ENCODE results near the gene C13orf46. TPM values are rescaled to one million over a fixed set of nuclear protein-coding genes. Genes with fewer than 3 reads are reported as not detected.
A peak's percentile ranks its signal among the peaks of the same experiment; 100 is the strongest.

The C13orf46 gene
- total and polyA plus RNA-seq, 4 experiments from 2014 or later: 1.5 to 14.2 (median 13.9) TPM; not detected in 1

- ChIA-PET CTCF (ENCODE audit: partially characterized antibody) (no interaction called here), POLR2A (ENCODE audit: partially characterized antibody) (no interaction called here)
- Mint-ChIP-seq H3K36me3 (no peaks in the 10 kb centered on the region), H3K4me3 (no peak overlapping the region), H3K9me3 (peaks cover 0 to 15% (median 3%) of the 10 kb centered on the region in 8 donors), H3K27me3 (peaks cover 0 to 6% of the 10 kb centered on the region in 2 donors), H3K4me1 (peaks cover 2 to 8% (median 7%) of the 10 kb centered on the region in 4 donors), H3K27ac (peak overlapping the region in 1 of 7 donors; percentile 47)
- Histone ChIP-seq H3K4me1 (ENCODE audit: insufficient read depth, low read length) (peaks cover 10% of the 10 kb centered on the region), H3K9me3 (ENCODE audit: control insufficient read depth in 1 of 2, low read length in 2 of 2) (no peaks in the 10 kb centered on the region), H3K36me3 (ENCODE audit: insufficient read depth, low read length) (no peaks in the 10 kb centered on the region), H3K27ac (ENCODE audit: low read depth, low read length) (no peak overlapping the region), H3K4me3 (ENCODE audit: low read length in 2 of 2) (no peak overlapping the region), H3K27me3 (ENCODE audit: insufficient read depth, low read length) (no peaks in the 10 kb centered on the region)
- peak in 1 of 5 donors; percentile 22 for DNase-seq
- intact Hi-C loops (cut with micrococcal nuclease): no loop called here
Measured at GRCh38 chr13:113935001-113935844, 38.7 kb downstream of the C13orf46 start.

GRCh38 chr13:113934576-113934975, 39.3 kb downstream of the C13orf46 start:
- peaks cover 10% of the 10 kb centered on the region for H3K4me1 ChIP-seq (ENCODE audit: insufficient read depth, low read length)
- Mint-ChIP-seq H3K4me1 (peaks cover 2 to 8% (median 7%) of the 10 kb centered on the region in 4 donors), H3K27ac (no peak overlapping the region), H3K36me3 (no peaks in the 10 kb centered on the region), H3K4me3 (no peak overlapping the region), H3K27me3 (peaks cover 0 to 6% of the 10 kb centered on the region in 2 donors), H3K9me3 (peaks cover 0 to 15% (median 3%) of the 10 kb centered on the region in 8 donors)
- peak in 1 of 5 donors; percentile 33 for DNase-seq
- ChIA-PET POLR2A (ENCODE audit: partially characterized antibody) (no interaction called here), CTCF (ENCODE audit: partially characterized antibody) (no interaction called here)
- H3K27ac ChIP-seq (ENCODE audit: low read depth, low read length): no peak overlapping the region
- no peaks in the 10 kb centered on the region for H3K9me3 ChIP-seq (ENCODE audit: control insufficient read depth in 1 of 2, low read length in 2 of 2)
- no peak overlapping the region for H3K4me3 ChIP-seq (ENCODE audit: low read length in 2 of 2)
- no peaks in the 10 kb centered on the region for H3K36me3 ChIP-seq (ENCODE audit: insufficient read depth, low read length)
- H3K27me3 ChIP-seq (ENCODE audit: insufficient read depth, low read length): no peaks in the 10 kb centered on the region
- intact Hi-C loops (cut with micrococcal nuclease): no loop called here

GRCh38 chr13:113933901-113934300, 40.0 kb downstream of the C13orf46 start:
- Histone ChIP-seq H3K36me3 (ENCODE audit: insufficient read depth, low read length) (no peaks in the 10 kb centered on the region), H3K27me3 (ENCODE audit: insufficient read depth, low read length) (no peaks in the 10 kb centered on the region), H3K4me1 (ENCODE audit: insufficient read depth, low read length) (peaks cover 10% of the 10 kb centered on the region), H3K27ac (ENCODE audit: low read depth, low read length) (no peak overlapping the region), H3K4me3 (ENCODE audit: low read length in 2 of 2) (no peak overlapping the region), H3K9me3 (ENCODE audit: control insufficient read depth in 1 of 2, low read length in 2 of 2) (no peaks in the 10 kb centered on the region)
- DNase-seq: no peak
- peak overlapping the region in 1 of 7 donors; percentile 25 for H3K27ac Mint-ChIP-seq
- ChIA-PET POLR2A (ENCODE audit: partially characterized antibody) (no interaction called here), CTCF (ENCODE audit: partially characterized antibody) (no interaction called here)
- peaks cover 2 to 8% (median 7%) of the 10 kb centered on the region in 4 donors for H3K4me1 Mint-ChIP-seq
- peaks cover 0 to 15% (median 3%) of the 10 kb centered on the region in 8 donors for H3K9me3 Mint-ChIP-seq
- H3K27me3 Mint-ChIP-seq: peaks cover 0 to 8% of the 10 kb centered on the region in 2 donors
- intact Hi-C loops (cut with micrococcal nuclease): no loop called here
- no peaks in the 10 kb centered on the region for H3K36me3 Mint-ChIP-seq
- H3K4me3 Mint-ChIP-seq: no peak overlapping the region

- ChIA-PET CTCF (ENCODE audit: partially characterized antibody) (no interaction called here), POLR2A (ENCODE audit: partially characterized antibody) (interaction anchor here (1.1 kb wide), 1 partner anchor 8 kb away, joined by 4 read pairs; no protein-coding TSS in a partner anchor)
Measured at GRCh38 chr13:113931841-113932459, 41.9 kb downstream of the C13orf46 start.

GRCh38 chr13:113930671-113931637, 42.9 kb downstream of the C13orf46 start:
- H3K27ac Mint-ChIP-seq: peak overlapping the region in 3 of 7 donors; percentile 17 to 71 (median 48)
- intact Hi-C loops (cut with micrococcal nuclease): no loop called here
- peaks cover 2 to 8% of the 10 kb centered on the region in 2 donors for H3K27me3 Mint-ChIP-seq
- DNase-seq: peak in 4 of 5 donors; percentile 36 to 72 (median 46)
- H3K9me3 Mint-ChIP-seq: peaks cover 0 to 15% (median 3%) of the 10 kb centered on the region in 8 donors
- H3K9me3 ChIP-seq (ENCODE audit: control insufficient read depth in 1 of 2, low read length in 2 of 2): no peaks in the 10 kb centered on the region
- H3K4me3 Mint-ChIP-seq: peak overlapping the region in 5 of 8 donors; percentile 13 to 57 (median 21)
- no peak overlapping the region for H3K27ac ChIP-seq (ENCODE audit: low read depth, low read length)
- peaks cover 2 to 8% (median 7%) of the 10 kb centered on the region in 4 donors for H3K4me1 Mint-ChIP-seq
- ChIA-PET POLR2A (ENCODE audit: partially characterized antibody) (no interaction called here), CTCF (ENCODE audit: partially characterized antibody) (no interaction called here)
- H3K27me3 ChIP-seq (ENCODE audit: insufficient read depth, low read length): no peaks in the 10 kb centered on the region
- peaks cover 10% of the 10 kb centered on the region for H3K4me1 ChIP-seq (ENCODE audit: insufficient read depth, low read length)
- H3K4me3 ChIP-seq (ENCODE audit: low read length in 2 of 2): no peak overlapping the region
- H3K36me3 ChIP-seq (ENCODE audit: insufficient read depth, low read length): no peaks in the 10 kb centered on the region
- no peaks in the 10 kb centered on the region for H3K36me3 Mint-ChIP-seq

More at GRCh38 chr13:113931841-113932459, 41.9 kb downstream of the C13orf46 start:
- intact Hi-C loops (cut with micrococcal nuclease): no loop called here
- no peaks in the 10 kb centered on the region for H3K36me3 Mint-ChIP-seq
- no peak overlapping the region for H3K27ac ChIP-seq (ENCODE audit: low read depth, low read length)
- H3K36me3 ChIP-seq (ENCODE audit: insufficient read depth, low read length): no peaks in the 10 kb centered on the region
- peak overlapping the region in 1 of 8 donors; percentile 32 for H3K4me3 Mint-ChIP-seq
- H3K4me3 ChIP-seq (ENCODE audit: low read length in 2 of 2): no peak overlapping the region
- no peaks in the 10 kb centered on the region for H3K9me3 ChIP-seq (ENCODE audit: control insufficient read depth in 1 of 2, low read length in 2 of 2)
- H3K4me1 Mint-ChIP-seq: peaks cover 2 to 8% (median 7%) of the 10 kb centered on the region in 4 donors
- peaks cover 0 to 15% (median 3%) of the 10 kb centered on the region in 8 donors for H3K9me3 Mint-ChIP-seq
- H3K27me3 ChIP-seq (ENCODE audit: insufficient read depth, low read length): no peaks in the 10 kb centered on the region
- H3K4me1 ChIP-seq (ENCODE audit: insufficient read depth, low read length): peaks cover 10% of the 10 kb centered on the region
- DNase-seq: no peak
- peaks cover 0 to 8% of the 10 kb centered on the region in 2 donors for H3K27me3 Mint-ChIP-seq
- H3K27ac Mint-ChIP-seq: no peak overlapping the region

- Histone ChIP-seq H3K27me3 (ENCODE audit: insufficient read depth, low read length) (no peaks in the 10 kb centered on the region), H3K27ac (ENCODE audit: low read depth, low read length) (no peak overlapping the region), H3K9me3 (ENCODE audit: control insufficient read depth in 1 of 2, low read length in 2 of 2) (no peaks in the 10 kb centered on the region), H3K4me1 (ENCODE audit: insufficient read depth, low read length) (peaks cover 10% of the 10 kb centered on the region), H3K4me3 (ENCODE audit: low read length in 2 of 2) (no peak overlapping the region), H3K36me3 (ENCODE audit: insufficient read depth, low read length) (no peaks in the 10 kb centered on the region)
- peaks cover 4 to 8% of the 10 kb centered on the region in 2 donors for H3K27me3 Mint-ChIP-seq
- peak overlapping the region in 1 of 7 donors; percentile 17 for H3K27ac Mint-ChIP-seq
- DNase-seq: no peak
- H3K4me1 Mint-ChIP-seq: peaks cover 2 to 8% (median 7%) of the 10 kb centered on the region in 4 donors
- ChIA-PET POLR2A (ENCODE audit: partially characterized antibody) (no interaction called here), CTCF (ENCODE audit: partially characterized antibody) (no interaction called here)
- no peaks in the 10 kb centered on the region for H3K36me3 Mint-ChIP-seq
- H3K4me3 Mint-ChIP-seq: peak overlapping the region in 1 of 8 donors; percentile 21
- intact Hi-C loops (cut with micrococcal nuclease): no loop called here
- peaks cover 0 to 16% (median 3%) of the 10 kb centered on the region in 8 donors for H3K9me3 Mint-ChIP-seq
Measured at GRCh38 chr13:113929628-113930615, 44.0 kb downstream of the C13orf46 start.
